ENCODE results near the gene TUBA1B. TPM values are rescaled to one million over a fixed set of nuclear protein-coding genes. Genes with fewer than 3 reads are reported as not detected.
A peak's percentile ranks its signal among the peaks of the same experiment; 100 is the strongest.

Gene TUBA1B
- total RNA-seq, 2 donors from 2014 or later: 298 to 454 TPM

DNA sequence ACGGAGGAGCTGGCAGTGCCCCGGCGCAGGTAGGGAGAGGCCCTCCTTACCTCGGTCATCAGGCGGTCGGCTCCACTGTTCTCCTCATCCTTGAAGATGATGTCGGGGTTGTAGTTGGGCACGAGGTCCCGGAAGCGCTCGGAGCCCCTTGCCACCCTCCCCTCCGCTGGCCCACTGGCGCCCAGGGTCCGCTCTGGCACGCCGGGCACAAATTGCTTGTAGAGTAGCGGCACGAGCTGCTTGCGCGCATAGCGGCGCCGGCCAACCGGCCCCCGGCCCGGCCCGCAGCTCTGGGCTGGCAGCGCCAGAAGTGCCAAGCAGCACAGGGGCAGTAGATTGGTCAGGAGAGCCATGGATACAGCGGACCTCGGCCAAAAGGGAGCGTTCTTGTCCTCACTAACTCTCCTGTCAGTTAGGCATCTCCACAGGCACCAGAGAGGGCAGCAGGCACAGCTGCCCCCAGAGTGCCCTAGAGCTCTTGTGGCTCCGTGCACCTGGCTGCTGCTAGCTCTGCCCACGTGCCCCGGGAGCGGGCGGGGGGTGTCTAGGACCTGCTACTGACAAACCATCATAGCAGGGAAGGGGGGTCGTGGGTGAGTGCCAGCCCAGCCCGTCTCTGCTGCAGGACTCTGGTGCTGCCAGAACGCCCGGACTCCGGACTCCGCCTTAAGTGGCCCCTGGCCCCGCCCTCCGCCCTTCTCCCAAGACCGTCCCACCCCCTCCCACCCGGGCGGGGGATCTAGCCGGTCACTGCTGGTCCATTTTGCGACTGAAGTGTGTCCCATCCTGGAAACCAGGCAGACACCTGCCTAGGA is 36.8 kb downstream of the TUBA1B start, which contains the start of gene DHH:
Gene DHH (minus strand): TSS at position 642 of the 815 bp plus-strand sequence. CDS start 289 bp downstream, at position 353.
- intact Hi-C loops (cut with DNase I, micrococcal nuclease): no loop called here
- DNase-seq (peak in 1 of 2 donors; percentile 35), ATAC-seq (peak; percentile 51)

DNA sequence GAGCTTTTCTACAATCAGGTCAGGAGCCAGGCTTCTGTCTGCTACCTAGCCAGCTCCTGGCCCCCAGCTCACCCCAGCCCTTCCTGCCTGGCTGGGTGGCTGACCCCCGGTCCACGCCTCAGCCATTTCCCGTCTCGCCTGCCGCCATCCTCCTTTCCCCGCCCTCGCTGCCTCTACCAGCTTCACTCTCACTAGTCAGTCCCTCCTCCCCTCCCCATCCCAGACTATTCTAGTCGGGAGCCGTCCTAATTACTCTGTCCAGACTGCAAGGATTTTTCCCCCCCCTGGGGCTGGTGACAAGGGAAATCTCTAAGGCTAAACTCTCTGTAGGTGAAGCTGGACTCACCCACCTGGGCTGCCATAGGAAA is 37.4 kb downstream of the TUBA1B start:
- ATAC-seq: no peak
- intact Hi-C loops (cut with DNase I, micrococcal nuclease): no loop called here
- no peak for DNase-seq

DNA sequence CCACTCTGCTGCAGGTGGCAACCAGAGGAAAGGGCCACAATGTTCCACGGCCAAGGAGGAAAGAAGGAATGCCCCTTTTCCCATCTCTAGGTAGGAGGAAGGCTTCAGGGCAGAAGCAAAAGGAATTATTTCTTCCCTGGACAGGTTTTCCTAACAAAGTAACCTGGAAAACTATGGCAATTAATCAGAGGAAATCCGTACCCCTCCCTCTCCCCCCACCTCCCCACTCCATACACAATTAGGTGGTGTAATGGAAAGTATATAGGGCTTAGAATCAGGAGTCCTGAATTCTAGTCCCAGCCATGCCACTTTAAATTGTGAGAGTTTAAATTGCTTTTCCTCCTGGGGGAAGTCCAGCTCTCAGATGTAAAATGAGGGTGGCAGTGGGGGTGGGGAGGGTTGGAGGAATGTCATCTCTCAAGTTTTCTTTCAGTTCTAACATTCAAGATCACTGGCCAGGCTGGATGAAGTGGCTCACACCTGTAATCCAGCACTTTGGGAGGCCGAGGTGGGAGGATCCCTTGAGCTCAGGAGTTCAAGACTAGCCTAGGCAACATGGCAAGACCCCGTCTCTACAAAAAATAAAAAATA is 38.3 kb downstream of the TUBA1B start:
- no peak for DNase-seq
- intact Hi-C loops (cut with DNase I, micrococcal nuclease): no loop called here
- no peak for ATAC-seq

DNA sequence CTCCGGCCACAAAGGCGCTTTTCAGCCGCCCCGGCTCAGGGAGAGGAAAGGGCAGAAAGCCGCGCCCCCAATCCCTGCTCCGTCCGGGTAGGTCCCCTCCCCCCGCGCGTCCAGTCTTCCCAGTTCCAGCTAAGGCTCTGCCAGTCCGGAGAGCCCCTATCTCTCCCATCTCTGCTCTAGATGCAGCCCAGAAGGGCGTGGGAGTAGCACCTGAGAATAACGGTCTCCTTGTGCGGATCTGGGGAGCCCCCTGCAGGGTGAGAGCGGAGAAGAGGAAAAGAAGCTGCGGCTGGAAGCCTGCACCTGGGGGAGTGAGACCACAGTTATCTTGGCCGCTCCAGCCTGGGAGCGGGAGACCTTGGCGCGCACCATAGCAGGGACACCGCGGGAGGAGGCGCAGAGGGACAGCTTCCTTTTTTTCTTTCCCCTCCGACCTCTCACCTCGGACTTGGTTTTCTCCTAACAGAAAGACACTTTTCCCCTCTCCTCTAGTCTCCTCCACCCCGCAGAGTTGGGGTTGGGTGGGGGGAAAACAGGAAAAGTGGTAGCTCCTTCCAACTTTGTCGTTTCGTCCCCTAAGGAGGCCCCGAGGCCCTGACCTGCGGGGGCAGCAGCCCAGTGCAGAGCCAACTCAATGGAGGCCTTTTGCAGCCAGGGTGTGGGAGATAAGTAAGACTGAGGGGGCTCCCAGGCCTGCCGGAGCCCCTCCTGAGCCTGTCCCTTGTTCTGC is 38.9 kb downstream of the TUBA1B start:
- intact Hi-C loops (cut with DNase I, micrococcal nuclease): no loop called here
- ATAC-seq: no peak
- DNase-seq: peak in 1 of 2 donors; percentile 36

DNA sequence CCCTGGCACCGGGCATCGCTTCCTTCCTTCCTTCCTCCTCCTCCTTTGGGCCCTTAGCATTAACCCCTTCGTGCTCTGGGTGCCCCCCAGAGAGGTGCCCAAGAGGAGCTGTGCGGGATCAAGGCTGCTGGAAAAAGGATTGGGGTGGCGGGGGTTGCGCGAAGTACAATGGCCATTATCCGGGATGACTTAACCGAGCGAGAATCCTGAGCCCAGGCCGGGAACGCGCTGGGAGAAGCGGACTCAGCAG is 39.4 kb downstream of the TUBA1B start:
- ATAC-seq: no peak
- intact Hi-C loops (cut with DNase I, micrococcal nuclease): no loop called here
- no peak for DNase-seq

DNA sequence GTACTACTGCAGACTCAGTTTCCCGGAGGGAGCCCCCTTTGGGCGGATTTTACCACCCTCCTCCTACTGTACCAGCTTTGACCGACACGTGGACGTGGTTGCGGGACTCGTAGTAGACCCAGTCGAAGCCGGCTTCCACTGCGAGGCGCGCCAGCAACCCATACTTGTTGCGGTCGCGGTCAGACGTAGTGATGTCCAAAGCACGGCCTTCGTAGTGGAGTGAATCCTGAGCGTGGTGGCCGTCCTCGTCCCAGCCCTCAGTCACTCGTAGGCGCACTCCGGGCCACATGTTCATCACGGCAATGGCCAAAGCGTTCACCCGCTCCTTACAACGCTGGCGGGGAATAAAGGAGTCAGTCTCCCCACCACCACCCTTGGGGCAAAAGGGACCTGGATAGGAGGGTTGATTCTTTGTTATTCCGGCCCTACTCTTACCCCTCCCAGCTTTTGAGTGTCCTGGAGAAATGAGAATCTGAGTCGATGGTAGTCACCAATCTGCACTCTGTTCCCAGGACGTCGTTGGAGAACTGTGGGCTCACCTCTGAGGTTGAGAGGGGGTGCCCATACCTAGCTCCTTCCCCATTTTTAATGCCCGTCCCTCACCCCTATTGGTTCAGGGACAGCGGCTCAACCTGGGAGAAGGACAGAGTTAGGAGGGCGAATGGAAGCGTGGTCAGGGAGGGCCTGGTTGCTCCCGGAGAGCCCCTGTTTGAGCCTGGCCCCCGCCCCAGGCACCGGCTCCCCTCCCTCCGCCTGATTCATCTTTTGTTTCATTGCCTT is 39.9 kb downstream of the TUBA1B start:
- no peak for ATAC-seq
- no peak for DNase-seq
- intact Hi-C loops (cut with DNase I, micrococcal nuclease): no loop called here

DNA sequence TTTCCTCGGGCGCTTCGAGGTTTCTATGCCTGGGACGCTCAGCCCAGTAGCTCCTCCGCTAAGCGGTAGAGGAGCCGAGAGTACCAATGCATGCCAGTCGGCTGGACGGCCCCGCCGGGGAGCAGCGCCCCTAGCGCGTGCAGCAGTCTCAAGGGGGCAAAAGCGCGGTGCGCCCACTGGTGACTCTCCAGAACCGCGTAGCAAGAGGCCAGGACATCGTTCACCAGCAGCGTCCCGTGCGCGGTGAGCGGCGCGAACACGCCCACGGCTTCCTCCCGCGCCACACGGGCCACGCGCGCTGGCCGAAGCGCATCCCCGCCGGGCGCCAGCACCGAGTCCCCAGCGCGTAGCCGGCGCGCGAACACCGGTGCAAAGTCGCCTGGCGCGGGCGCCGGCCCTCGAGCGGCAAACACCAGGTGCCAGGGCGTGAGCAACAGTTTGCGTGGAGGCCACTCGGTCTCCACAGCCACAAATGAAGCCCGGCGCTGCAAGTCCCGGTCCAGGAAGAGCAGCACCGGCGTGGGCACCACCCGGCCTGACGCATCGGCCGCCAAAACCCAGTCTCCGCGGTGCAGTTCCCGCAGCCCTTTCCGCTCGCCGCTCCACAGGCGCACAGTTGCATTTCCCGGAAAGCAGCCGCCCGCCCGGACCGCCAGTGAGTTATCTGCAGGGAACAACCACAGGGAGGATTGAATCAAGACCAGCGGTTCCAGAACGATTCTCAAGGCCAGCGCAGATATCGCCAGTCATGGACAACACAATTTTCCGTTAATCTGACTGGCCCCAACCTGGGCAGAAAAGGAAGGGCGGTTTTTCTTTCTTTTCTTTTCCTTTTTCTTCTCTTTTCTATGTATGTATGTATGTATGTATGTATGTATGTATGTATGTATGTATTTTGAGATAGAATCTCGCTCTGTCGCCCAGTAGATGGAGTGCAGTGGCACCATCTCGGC is 41.1 kb downstream of the TUBA1B start:
- ATAC-seq (no peak), DNase-seq (peak in 1 of 2 donors; percentile 42)
- intact Hi-C loops (cut with DNase I, micrococcal nuclease): loop anchor here in 1 of 2 donors (5.0 to 10.0 kb wide), 2 partner anchors 32 to 145 kb away; no protein-coding TSS in a partner anchor

DNA sequence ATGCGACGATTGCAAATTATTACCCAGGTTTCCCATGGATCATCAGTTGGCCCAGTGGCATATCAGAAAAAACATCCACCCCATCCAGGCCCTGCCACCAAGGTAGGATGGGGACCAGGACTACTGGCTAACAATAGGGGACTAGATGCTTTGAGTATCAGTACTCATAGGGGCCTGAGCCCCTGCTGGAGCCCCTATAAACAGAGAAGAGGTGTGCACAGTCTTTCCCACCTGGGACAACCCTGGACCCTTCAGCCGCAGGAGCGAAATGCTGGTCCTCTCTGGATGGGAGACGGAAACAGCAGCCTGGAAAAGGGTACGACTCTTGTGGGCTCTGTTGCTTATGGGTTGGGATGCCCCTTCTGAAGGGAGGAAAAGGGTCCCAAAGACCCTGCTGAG is 42.3 kb downstream of the TUBA1B start:
- ATAC-seq (no peak), DNase-seq (no peak)
- intact Hi-C loops (cut with DNase I, micrococcal nuclease): loop anchor here in 1 of 2 donors (5.0 to 10.0 kb wide), 2 partner anchors 33 to 146 kb away; no protein-coding TSS in a partner anchor

DNA sequence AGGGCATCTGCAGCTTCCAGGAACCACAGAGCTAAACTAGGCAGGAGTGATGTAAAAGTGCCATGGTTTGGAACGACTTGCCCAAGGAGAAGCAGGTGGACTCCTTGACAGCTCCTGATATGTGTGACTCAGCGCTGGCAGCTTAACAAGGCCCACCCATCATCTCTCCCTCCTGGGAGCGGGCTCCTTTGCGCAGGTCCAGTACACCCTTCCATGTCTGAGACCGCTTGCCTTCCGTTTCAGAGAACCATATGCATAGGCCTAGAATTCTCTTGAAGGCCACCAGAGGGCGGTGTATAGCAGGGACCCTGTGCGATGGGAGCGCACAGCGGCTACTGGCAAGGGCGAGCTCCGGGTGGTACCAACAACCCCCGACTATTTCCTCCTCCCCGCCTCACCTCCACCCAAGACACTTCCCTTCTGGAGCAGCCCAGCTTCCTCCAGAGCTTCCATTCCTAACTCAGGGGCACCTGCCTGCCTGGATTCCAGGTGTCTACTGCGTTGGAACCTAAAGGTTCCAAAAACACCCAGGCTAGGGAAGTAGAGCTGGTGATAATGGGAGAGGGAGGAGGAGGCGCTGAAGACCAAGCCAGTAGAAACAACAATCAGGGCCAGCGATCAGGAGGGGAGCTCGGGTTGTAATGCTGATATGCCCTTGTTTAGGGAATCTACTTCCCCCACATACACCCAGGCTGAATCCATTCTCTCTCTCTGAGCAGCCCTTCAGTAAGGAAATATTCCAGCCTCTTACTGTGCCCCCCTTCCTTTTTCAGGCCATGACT is 42.9 kb downstream of the TUBA1B start:
- peak; percentile 66 to 73 for DNase-seq
- intact Hi-C loops (cut with DNase I, micrococcal nuclease): loop anchor here in 1 of 2 donors (5.0 to 10.0 kb wide), 2 partner anchors 34 to 146 kb away; no protein-coding TSS in a partner anchor
- peak; percentile 93 for ATAC-seq

DNA sequence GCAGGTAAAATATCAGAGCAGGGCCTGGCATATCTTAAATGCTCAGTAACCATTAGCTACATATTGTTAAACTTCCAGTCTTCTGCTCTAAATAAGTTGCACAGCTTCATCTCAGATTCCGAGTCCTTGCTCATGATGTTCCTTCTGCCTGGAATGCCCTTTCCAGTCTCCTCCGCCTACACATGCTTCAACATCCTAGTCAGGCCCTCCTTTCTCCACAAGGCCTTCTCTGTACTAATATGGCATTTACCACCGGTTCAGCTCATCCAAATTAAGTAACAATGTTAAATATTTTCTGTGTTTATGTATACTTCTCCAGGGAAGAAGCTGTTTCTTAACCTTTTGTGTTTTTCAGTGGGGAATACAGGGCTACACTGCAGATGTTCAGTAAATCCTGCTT is 45.1 kb downstream of the TUBA1B start:
- ATAC-seq (no peak), DNase-seq (no peak)
- intact Hi-C loops (cut with DNase I, micrococcal nuclease): loop anchor here in 1 of 2 donors (5.0 to 10.0 kb wide), 2 partner anchors 36 to 149 kb away; no protein-coding TSS in a partner anchor

DNA sequence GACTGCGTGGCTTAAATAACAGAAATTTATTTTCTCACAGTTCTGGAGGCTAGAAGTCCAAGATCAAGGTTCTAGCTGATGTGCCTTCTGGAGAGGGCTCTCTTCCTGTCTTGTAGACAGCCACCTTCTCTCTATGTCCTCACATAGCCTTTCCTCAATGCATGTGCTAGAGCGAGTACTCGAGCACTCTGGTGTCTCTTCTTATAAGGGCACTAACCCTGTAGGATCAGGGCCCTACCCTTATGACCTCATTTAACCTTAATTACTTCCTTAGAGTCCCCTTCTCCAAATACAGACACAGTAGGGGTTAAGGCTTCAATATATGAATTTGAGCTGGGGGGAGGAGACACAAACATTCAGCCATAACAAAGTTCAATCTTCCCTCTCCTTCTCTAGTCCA is 46.8 kb downstream of the TUBA1B start:
- ATAC-seq: no peak
- intact Hi-C loops (cut with DNase I, micrococcal nuclease): loop anchor here in 1 of 2 donors (10.0 kb wide), 1 partner anchor 150 kb away; no protein-coding TSS in a partner anchor
- DNase-seq: no peak

DNA sequence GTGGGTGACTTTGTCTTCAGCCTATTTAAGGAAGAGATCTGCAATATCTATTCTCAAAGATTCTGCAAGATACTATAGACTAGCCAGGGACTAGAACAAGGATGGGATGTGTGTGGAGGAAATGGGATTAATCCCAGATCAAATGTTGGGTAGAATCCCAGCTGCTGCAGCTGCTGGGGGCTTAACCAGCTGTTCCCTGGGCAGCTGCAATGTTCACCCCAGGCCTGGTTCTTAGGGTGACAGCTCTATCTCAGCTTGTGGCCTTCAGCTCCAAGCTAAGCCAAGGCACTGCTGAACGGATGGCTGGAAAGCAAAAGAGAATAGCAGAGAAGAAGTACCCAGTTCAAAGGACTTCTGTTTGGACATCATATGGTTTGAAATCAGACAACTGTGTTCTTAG is 51.4 kb downstream of the TUBA1B start:
- intact Hi-C loops (cut with DNase I, micrococcal nuclease): loop anchor here in 1 of 2 donors (10.0 kb wide), 1 partner anchor 155 kb away; no protein-coding TSS in a partner anchor
- DNase-seq: no peak
- no peak for ATAC-seq

Other genes with a start within 250 kb of the TUBA1B start
- 10 to 100 TPM; 21.3 to 26.9 TPM for gene FKBP11, start 205.9 kb downstream of the TUBA1B start, total RNA-seq
- 100 to 1,000 TPM; 271 to 304 TPM for gene ARF3, start 173.9 kb downstream of the TUBA1B start, total RNA-seq
- under 1 TPM; 0.15 to 0.61 TPM for gene WNT10B, start 159.7 kb downstream of the TUBA1B start, total RNA-seq
- gene WNT1, start 153.1 kb downstream of the TUBA1B start, total RNA-seq: not detected
- gene DDN, start 132.0 kb downstream of the TUBA1B start, total RNA-seq: under 1 TPM in 1 of 2 donors, not detected in 1; 0.06 TPM
- gene PRKAG1, start 112.6 kb downstream of the TUBA1B start, total RNA-seq: 10 to 100 TPM; 52.0 to 53.9 TPM
- 10 to 100 TPM; 68.8 to 82.8 TPM for gene KMT2D, start 70.6 kb downstream of the TUBA1B start, total RNA-seq
- not detected for gene RHEBL1, start 61.4 kb downstream of the TUBA1B start, total RNA-seq
- under 1 TPM; 0.31 to 0.50 TPM for gene DHH, start 36.6 kb downstream of the TUBA1B start, total RNA-seq
- 10 to 100 TPM; 44.7 to 49.6 TPM for gene LMBR1L, start 20.5 kb downstream of the TUBA1B start, total RNA-seq
- gene TUBA1A, start 57.7 kb upstream of the TUBA1B start, total RNA-seq: 10 to 100 TPM; 12.8 to 57.7 TPM
- gene TUBA1C, start 133.7 kb upstream of the TUBA1B start, total RNA-seq: 100 to 1,000 TPM; 260 to 267 TPM
- gene PRPH, start 163.8 kb upstream of the TUBA1B start, total RNA-seq: 10 to 100 TPM in 1 of 2 donors, 1 to 10 TPM in 1; 5.5 to 14.3 TPM
- gene TROAP, start 191.9 kb upstream of the TUBA1B start, total RNA-seq: 10 to 100 TPM in 1 of 2 donors, 1 to 10 TPM in 1; 4.9 to 12.4 TPM
- gene C1QL4, start 205.8 kb upstream of the TUBA1B start, total RNA-seq: not detected
- 10 to 100 TPM; 40.2 to 45.6 TPM for gene DNAJC22, start 215.5 kb upstream of the TUBA1B start, total RNA-seq
- 10 to 100 TPM; 15.5 to 18.9 TPM for gene SPATS2, start 236.1 kb upstream of the TUBA1B start, total RNA-seq